ENCODE data around the gene PTBP1.

The PTBP1 gene

DNA sequence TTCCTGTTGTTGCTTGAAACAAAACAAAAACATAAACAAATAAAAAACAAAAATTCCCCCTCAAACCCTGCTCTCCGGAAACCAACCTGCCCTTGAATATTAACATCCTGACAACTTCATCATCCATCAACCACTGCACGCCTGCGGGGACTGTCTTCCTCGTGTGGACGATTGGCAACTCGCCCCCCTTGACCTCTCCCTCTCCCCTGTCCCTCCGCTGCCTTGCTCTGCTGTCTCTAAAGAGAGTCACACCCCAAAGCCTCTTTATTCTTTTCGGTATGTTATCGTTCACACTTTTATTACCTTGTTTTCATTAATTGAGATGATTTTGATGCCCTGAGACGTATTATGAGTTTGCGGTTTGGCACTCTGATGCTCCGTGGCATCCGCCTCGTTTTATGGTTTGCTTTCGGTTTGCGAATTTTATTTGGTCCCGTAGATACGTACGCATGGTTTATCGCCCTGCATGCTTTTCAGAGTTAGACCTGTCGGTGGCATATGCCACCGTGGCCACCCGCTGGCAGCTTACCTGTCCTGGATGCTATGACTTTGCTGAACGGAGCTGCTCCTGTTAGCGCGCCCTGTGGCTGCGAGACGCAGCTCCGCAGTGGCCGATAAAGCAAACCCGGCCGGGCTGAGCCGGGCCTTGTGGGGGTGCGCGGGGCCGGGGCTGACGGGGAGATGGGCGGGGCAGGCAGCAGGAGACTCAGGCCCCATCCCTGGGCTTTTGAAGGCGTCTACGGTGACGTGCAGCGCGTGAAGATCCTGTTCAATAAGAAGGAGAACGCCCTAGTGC is 10.6 kb downstream of the PTBP1 start:
- TF ChIP-seq, protein P1, sequence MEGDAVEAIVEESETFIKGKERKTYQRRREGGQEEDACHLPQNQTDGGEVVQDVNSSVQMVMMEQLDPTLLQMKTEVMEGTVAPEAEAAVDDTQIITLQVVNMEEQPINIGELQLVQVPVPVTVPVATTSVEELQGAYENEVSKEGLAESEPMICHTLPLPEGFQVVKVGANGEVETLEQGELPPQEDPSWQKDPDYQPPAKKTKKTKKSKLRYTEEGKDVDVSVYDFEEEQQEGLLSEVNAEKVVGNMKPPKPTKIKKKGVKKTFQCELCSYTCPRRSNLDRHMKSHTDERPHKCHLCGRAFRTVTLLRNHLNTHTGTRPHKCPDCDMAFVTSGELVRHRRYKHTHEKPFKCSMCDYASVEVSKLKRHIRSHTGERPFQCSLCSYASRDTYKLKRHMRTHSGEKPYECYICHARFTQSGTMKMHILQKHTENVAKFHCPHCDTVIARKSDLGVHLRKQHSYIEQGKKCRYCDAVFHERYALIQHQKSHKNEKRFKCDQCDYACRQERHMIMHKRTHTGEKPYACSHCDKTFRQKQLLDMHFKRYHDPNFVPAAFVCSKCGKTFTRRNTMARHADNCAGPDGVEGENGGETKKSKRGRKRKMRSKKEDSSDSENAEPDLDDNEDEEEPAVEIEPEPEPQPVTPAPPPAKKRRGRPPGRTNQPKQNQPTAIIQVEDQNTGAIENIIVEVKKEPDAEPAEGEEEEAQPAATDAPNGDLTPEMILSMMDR (IDR thresholded peaks at IDR 0.05; ENCODE audit: low read depth, low read length) = no peak
- TF ChIP-seq, protein P2, sequence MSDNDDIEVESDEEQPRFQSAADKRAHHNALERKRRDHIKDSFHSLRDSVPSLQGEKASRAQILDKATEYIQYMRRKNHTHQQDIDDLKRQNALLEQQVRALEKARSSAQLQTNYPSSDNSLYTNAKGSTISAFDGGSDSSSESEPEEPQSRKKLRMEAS (IDR thresholded peaks at IDR 0.05; ENCODE audit: low read depth, low read length) = no peak
- TF ChIP-seq MYC (IDR thresholded peaks at IDR 0.05; ENCODE audit: low read depth, low read length) (no peak), POLR2A (IDR thresholded peaks at IDR 0.05; ENCODE audit: extremely low read depth, insufficient read length) (no peak)
- no peak for DNase-seq (ENCODE audit: low read depth)
- H3K4me3 ChIP-seq (ENCODE audit: low read depth, low read length) = no peak overlapping the region

DNA sequence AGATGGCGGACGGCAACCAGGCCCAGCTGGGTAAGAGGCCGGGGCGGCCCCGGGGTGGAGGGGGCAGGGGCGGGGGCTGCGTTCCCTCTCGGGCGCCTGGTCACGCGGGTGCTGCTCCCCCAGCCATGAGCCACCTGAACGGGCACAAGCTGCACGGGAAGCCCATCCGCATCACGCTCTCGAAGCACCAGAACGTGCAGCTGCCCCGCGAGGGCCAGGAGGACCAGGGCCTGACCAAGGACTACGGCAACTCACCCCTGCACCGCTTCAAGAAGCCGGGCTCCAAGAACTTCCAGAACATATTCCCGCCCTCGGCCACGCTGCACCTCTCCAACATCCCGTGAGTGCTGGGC is 11.1 kb downstream of the PTBP1 start:
- no peak overlapping the region for H3K4me3 ChIP-seq (ENCODE audit: low read depth, low read length)
- TF ChIP-seq MYC (IDR thresholded peaks at IDR 0.05; ENCODE audit: low read depth, low read length) (no peak), POLR2A (IDR thresholded peaks at IDR 0.05; ENCODE audit: extremely low read depth, insufficient read length) (no peak)
- TF ChIP-seq, protein P2 (IDR thresholded peaks at IDR 0.05; ENCODE audit: low read depth, low read length) = no peak
- TF ChIP-seq, protein P1 (IDR thresholded peaks at IDR 0.05; ENCODE audit: low read depth, low read length) = no peak
- DNase-seq (ENCODE audit: low read depth) = no peak

DNA sequence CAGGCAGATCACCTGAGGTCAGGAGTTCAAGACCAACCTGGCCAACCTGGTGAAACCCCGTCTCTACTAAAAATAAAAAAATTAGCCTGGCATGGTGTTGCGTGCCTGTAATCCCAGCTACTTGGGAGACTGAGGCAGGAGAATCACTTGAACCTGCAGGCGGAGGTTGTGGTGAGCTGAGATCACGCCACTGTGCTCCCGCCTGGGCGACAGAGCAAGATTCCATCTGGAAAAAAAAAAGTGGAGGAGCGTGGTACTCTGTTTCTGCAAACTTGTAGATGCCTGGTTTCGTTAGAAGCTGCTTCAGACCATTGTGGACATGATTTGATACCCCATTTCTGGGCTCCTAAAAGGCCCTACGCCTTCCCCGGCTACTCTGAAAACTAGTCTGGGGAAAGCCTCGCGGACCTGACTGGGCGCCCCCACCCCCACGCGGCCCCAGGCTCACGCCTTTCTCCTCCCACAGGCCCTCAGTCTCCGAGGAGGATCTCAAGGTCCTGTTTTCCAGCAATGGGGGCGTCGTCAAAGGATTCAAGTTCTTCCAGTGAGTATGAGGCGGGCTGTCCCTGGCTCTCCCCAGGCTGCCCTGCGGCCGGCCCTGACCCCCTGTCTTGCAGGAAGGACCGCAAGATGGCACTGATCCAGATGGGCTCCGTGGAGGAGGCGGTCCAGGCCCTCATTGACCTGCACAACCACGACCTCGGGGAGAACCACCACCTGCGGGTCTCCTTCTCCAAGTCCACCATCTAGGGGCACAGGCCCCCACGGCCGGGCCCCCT is 13.0 kb downstream of the PTBP1 start:
- no peak overlapping the region for H3K4me3 ChIP-seq (ENCODE audit: low read depth, low read length)
- no peak for TF ChIP-seq MYC (IDR thresholded peaks at IDR 0.05; ENCODE audit: low read depth, low read length)
- TF ChIP-seq, protein P2 (IDR thresholded peaks at IDR 0.05; ENCODE audit: low read depth, low read length) = no peak
- no peak for TF ChIP-seq POLR2A (IDR thresholded peaks at IDR 0.05; ENCODE audit: extremely low read depth, insufficient read length)
- TF ChIP-seq, protein P1 (IDR thresholded peaks at IDR 0.05; ENCODE audit: low read depth, low read length) = no peak
- DNase-seq (ENCODE audit: low read depth) = peak; percentile 43

DNA sequence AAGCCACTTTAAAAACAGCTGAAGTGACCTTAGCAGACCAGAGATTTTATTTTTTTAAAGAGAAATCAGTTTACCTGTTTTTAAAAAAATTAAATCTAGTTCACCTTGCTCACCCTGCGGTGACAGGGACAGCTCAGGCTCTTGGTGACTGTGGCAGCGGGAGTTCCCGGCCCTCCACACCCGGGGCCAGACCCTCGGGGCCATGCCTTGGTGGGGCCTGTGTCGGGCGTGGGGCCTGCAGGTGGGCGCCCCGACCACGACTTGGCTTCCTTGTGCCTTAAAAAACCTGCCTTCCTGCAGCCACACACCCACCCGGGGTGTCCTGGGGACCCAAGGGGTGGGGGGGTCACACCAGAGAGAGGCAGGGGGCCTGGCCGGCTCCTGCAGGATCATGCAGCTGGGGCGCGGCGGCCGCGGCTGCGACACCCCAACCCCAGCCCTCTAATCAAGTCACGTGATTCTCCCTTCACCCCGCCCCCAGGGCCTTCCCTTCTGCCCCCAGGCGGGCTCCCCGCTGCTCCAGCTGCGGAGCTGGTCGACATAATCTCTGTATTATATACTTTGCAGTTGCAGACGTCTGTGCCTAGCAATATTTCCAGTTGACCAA is 13.7 kb downstream of the PTBP1 start:
- TF ChIP-seq, protein P1 (IDR thresholded peaks at IDR 0.05; ENCODE audit: low read depth, low read length) = no peak
- no peak for TF ChIP-seq POLR2A (IDR thresholded peaks at IDR 0.05; ENCODE audit: extremely low read depth, insufficient read length)
- TF ChIP-seq, protein P2 (IDR thresholded peaks at IDR 0.05; ENCODE audit: low read depth, low read length) = no peak
- TF ChIP-seq MYC (IDR thresholded peaks at IDR 0.05; ENCODE audit: low read depth, low read length) = no peak
- DNase-seq (ENCODE audit: low read depth) = peak; percentile 45
- no peak overlapping the region for H3K4me3 ChIP-seq (ENCODE audit: low read depth, low read length)

DNA sequence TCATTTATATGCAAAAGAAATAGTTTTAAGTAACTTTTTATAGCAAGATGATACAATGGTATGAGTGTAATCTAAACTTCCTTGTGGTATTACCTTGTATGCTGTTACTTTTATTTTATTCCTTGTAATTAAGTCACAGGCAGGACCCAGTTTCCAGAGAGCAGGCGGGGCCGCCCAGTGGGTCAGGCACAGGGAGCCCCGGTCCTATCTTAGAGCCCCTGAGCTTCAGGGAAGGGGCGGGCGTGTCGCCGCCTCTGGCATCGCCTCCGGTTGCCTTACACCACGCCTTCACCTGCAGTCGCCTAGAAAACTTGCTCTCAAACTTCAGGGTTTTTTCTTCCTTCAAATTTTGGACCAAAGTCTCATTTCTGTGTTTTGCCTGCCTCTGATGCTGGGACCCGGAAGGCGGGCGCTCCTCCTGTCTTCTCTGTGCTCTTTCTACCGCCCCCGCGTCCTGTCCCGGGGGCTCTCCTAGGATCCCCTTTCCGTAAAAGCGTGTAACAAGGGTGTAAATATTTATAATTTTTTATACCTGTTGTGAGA is 14.3 kb downstream of the PTBP1 start:
- H3K4me3 ChIP-seq (ENCODE audit: low read depth, low read length) = no peak overlapping the region
- DNase-seq (ENCODE audit: low read depth) = peak; percentile 41
- TF ChIP-seq, protein P2 (IDR thresholded peaks at IDR 0.05; ENCODE audit: low read depth, low read length) = no peak
- TF ChIP-seq, protein P1 (IDR thresholded peaks at IDR 0.05; ENCODE audit: low read depth, low read length) = no peak
